ENCODE results near the gene NSD1. TPM values are rescaled to one million over a fixed set of nuclear protein-coding genes. Genes with fewer than 3 reads are reported as not detected.

Gene NSD1
- total RNA-seq, 4 donors from 2014 or later, result 24.0 to 39.5 (median 32.2) TPM

- no peaks in the 10 kb centered on the region for H3K9me3 ChIP-seq
- peaks cover 0 to 38% (median 0%) of the 10 kb centered on the region in 3 donors for H3K36me3 ChIP-seq
- H3K27me3 ChIP-seq, result no peaks in the 10 kb centered on the region
- intact Hi-C loops (cut with DNase I), result no loop called here
- TF ChIP-seq CTCF (IDR thresholded peaks at IDR 0.05), result no peak
- TF ChIP-seq POLR2A (IDR thresholded peaks at IDR 0.05), result no peak
- 46 to 47% methylated on average over 1 of the region's 1 CpG for WGBS, 2 donors
- H3K4me3 ChIP-seq, result no peak overlapping the region
- DNase-seq, result no peak
- H3K4me1 ChIP-seq, result peaks cover 0 to 8% (median 0%) of the 10 kb centered on the region in 3 donors
- no peak overlapping the region for H3K27ac ChIP-seq
Measured at GRCh38 chr5:177226860-177227259, 93.3 kb downstream of the NSD1 start.

- no peak for TF ChIP-seq POLR2A (IDR thresholded peaks at IDR 0.05)
- no peak for DNase-seq
- peaks cover 0 to 16% (median 15%) of the 10 kb centered on the region in 3 donors for H3K4me1 ChIP-seq
- H3K4me3 ChIP-seq, result no peak overlapping the region
- no peaks in the 10 kb centered on the region for H3K27me3 ChIP-seq
- WGBS, 2 donors, result 94 to 97% methylated on average over 3 of the region's 3 CpGs
- intact Hi-C loops (cut with DNase I), result no loop called here
- peaks cover 0 to 33% (median 0%) of the 10 kb centered on the region in 3 donors for H3K36me3 ChIP-seq
- no peak overlapping the region for H3K27ac ChIP-seq
- H3K9me3 ChIP-seq, result no peaks in the 10 kb centered on the region
Measured at GRCh38 chr5:177228751-177229150, 95.2 kb downstream of the NSD1 start.

- 89 to 98% methylated on average over 6 of the region's 6 CpGs for WGBS, 2 donors
Measured at GRCh38 chr5:177230660-177231059, 97.1 kb downstream of the NSD1 start.

GRCh38 chr5:177231479-177232250 is 98.1 kb downstream of the NSD1 start:
- peaks cover 0 to 38% (median 2%) of the 10 kb centered on the region in 3 donors for H3K36me3 ChIP-seq
- DNase-seq, result no peak
- H3K9me3 ChIP-seq, result no peaks in the 10 kb centered on the region
- TF ChIP-seq POLR2A (IDR thresholded peaks at IDR 0.05) (no peak), CTCF (IDR thresholded peaks at IDR 0.05) (no peak)
- no peak overlapping the region for H3K27ac ChIP-seq
- no peaks in the 10 kb centered on the region for H3K27me3 ChIP-seq
- peaks cover 0 to 26% (median 15%) of the 10 kb centered on the region in 3 donors for H3K4me1 ChIP-seq
- 79 to 85% methylated on average over 11 of the region's 11 CpGs for WGBS, 2 donors
- H3K4me3 ChIP-seq, result no peak overlapping the region
- intact Hi-C loops (cut with DNase I), result no loop called here

More at GRCh38 chr5:177230660-177231059, 97.1 kb downstream of the NSD1 start:
- no peaks in the 10 kb centered on the region for H3K9me3 ChIP-seq
- TF ChIP-seq CTCF (IDR thresholded peaks at IDR 0.05) (no peak), POLR2A (IDR thresholded peaks at IDR 0.05) (no peak)
- DNase-seq, result no peak
- peaks cover 0 to 26% (median 15%) of the 10 kb centered on the region in 3 donors for H3K4me1 ChIP-seq
- intact Hi-C loops (cut with DNase I), result no loop called here
- no peak overlapping the region for H3K27ac ChIP-seq
- H3K4me3 ChIP-seq, result no peak overlapping the region
- no peaks in the 10 kb centered on the region for H3K27me3 ChIP-seq
- H3K36me3 ChIP-seq, result peaks cover 0 to 29% (median 0%) of the 10 kb centered on the region in 3 donors

- H3K9me3 ChIP-seq, result no peaks in the 10 kb centered on the region
- TF ChIP-seq POLR2A (IDR thresholded peaks at IDR 0.05), result no peak
- no peak for TF ChIP-seq CTCF (IDR thresholded peaks at IDR 0.05)
- H3K4me1 ChIP-seq, result peaks cover 0 to 26% (median 15%) of the 10 kb centered on the region in 3 donors
- no peak for DNase-seq
- 58 to 66% methylated on average over 4 of the region's 4 CpGs for WGBS, 2 donors
- intact Hi-C loops (cut with DNase I), result no loop called here
- H3K27me3 ChIP-seq, result no peaks in the 10 kb centered on the region
- no peak overlapping the region for H3K4me3 ChIP-seq
- no peak overlapping the region for H3K27ac ChIP-seq
- peaks cover 0 to 45% (median 2%) of the 10 kb centered on the region in 3 donors for H3K36me3 ChIP-seq
Measured at GRCh38 chr5:177232358-177232757, 98.8 kb downstream of the NSD1 start.

Data from esophagus squamous epithelium (tissue), 5 donors.